Measurements from ENCODE around the gene DLGAP1. TPM values are rescaled to one million over a fixed set of nuclear protein-coding genes. Genes with fewer than 3 reads are reported as not detected.

DLGAP1 gene
- total and polyA plus RNA-seq, 3 donors from 2014 or later, result 18.6 to 93.8 (median 69.1) TPM

GRCh38 chr18:3655254-3656050 is 799.7 kb downstream of the DLGAP1 start:
- Histone ChIP-seq H3K27me3 (no peaks in the 10 kb centered on the region), H3K4me3 (no peak overlapping the region), H3K36me3 (ENCODE audit: low read depth, missing control alignments) (no peaks in the 10 kb centered on the region), H3K27ac (peak overlapping the region; percentile 52 to 57), H3K4me1 (peaks cover 21% of the 10 kb centered on the region), H3K9me3 (no peaks in the 10 kb centered on the region)
- WGBS, 2 donors, result 83 to 85% methylated on average over 11 to 15 of the region's 15 CpGs
- intact Hi-C loops (cut with DNase I; ENCODE audit: low total_unique reads), result no loop called here
- DNase-seq, result peak; percentile 42
- TF ChIP-seq CTCF (IDR thresholded peaks at IDR 0.05) (no peak), POLR2A (IDR thresholded peaks at IDR 0.05) (no peak)

- WGBS, 2 donors, result 54 to 66% methylated on average over 11 of the region's 11 CpGs
- H3K36me3 ChIP-seq (ENCODE audit: low read depth, missing control alignments), result no peaks in the 10 kb centered on the region
- H3K9me3 ChIP-seq, result no peaks in the 10 kb centered on the region
- H3K4me1 ChIP-seq, result peaks cover 21% of the 10 kb centered on the region
- H3K27me3 ChIP-seq, result no peaks in the 10 kb centered on the region
- H3K4me3 ChIP-seq, result no peak overlapping the region
- H3K27ac ChIP-seq, result peak overlapping the region; percentile 52 to 57
- peak; percentile 73 for DNase-seq
- no peak for TF ChIP-seq POLR2A (IDR thresholded peaks at IDR 0.05)
- no peak for TF ChIP-seq CTCF (IDR thresholded peaks at IDR 0.05)
- intact Hi-C loops (cut with DNase I; ENCODE audit: low total_unique reads), result no loop called here
These were observed 800.5 kb downstream of the DLGAP1 start for GRCh38 chr18:3654442-3655253.

- Histone ChIP-seq H3K9me3 (no peaks in the 10 kb centered on the region), H3K4me3 (no peak overlapping the region), H3K4me1 (peaks cover 21% of the 10 kb centered on the region), H3K27ac (no peak overlapping the region), H3K36me3 (ENCODE audit: low read depth, missing control alignments) (no peaks in the 10 kb centered on the region), H3K27me3 (no peaks in the 10 kb centered on the region)
- DNase-seq, result peak; percentile 34
- no peak for TF ChIP-seq CTCF (IDR thresholded peaks at IDR 0.05)
- no peak for TF ChIP-seq POLR2A (IDR thresholded peaks at IDR 0.05)
- intact Hi-C loops (cut with DNase I; ENCODE audit: low total_unique reads), result no loop called here
- 66 to 72% methylated on average over 10 to 12 of the region's 12 CpGs for WGBS, 2 donors
These were observed 801.2 kb downstream of the DLGAP1 start for GRCh38 chr18:3653851-3654441.

GRCh38 chr18:3653263-3653850 is 801.8 kb downstream of the DLGAP1 start:
- Histone ChIP-seq H3K27ac (peak overlapping the region in 1 of 2 donors; percentile 53), H3K4me3 (no peak overlapping the region), H3K4me1 (peaks cover 21% of the 10 kb centered on the region), H3K36me3 (ENCODE audit: low read depth, missing control alignments) (no peaks in the 10 kb centered on the region), H3K9me3 (no peaks in the 10 kb centered on the region), H3K27me3 (no peaks in the 10 kb centered on the region)
- intact Hi-C loops (cut with DNase I; ENCODE audit: low total_unique reads), result no loop called here
- DNase-seq, result no peak
- no peak for TF ChIP-seq POLR2A (IDR thresholded peaks at IDR 0.05)
- no peak for TF ChIP-seq CTCF (IDR thresholded peaks at IDR 0.05)
- 72 to 76% methylated on average over 5 of the region's 5 CpGs for WGBS, 2 donors

Data from testis (tissue), 3 donors.